GM19238 (cell line): ENCODE measurements around the gene AATK.

ENCODE experiments used
- DNase-seq: peaks from one replicate; pipeline ENCODE4 v3.0.0; 2011; ENCODE audit warnings: low spot score; ENCODE audit not compliant: insufficient read length

Gene AATK

GRCh38 chr17:81115219-81115618 lies 50.8 kb downstream of the AATK start:
- no peak for DNase-seq

DNA sequence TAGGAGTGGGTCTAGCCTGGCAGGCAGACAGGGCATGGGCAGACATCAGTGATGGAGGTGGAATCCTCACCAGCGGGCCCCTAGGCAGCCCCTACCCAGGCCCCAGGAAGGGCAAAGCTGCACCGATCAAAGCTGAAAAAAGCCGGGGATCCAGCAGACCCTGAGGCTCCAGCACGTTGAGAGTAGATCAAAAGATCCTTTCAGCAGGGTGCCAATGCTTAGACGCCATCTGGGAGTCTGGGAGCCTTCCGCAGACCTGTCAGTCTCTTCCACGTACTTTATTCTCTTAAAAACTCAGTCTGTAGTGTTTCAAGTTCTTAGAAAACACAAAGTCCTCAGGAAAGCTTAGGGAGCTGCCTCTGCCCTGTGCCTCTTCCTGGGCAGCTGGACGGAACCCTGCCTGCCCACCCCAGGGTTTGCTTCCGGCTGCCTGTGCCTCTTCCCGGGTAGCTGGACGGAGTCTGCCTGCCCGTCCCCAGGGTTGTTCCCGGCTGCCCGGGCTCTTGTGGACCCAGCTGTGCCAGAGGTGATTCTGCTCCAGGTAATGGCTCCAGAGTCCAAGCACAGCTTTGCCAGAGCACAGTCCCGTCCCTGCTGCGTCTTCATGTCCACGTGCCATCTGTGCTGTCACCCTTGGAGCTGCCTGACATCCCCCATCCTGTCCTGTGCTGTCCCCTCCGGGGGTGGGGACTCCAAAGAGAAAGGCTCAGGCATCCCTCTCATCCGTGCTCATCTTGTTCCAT lies 51.5 kb downstream of the AATK start:
- no peak for DNase-seq

- DNase-seq: no peak
These were observed 52.8 kb downstream of the AATK start for GRCh38 chr17:81113158-81113724.

GRCh38 chr17:81112450-81112849 lies 53.6 kb downstream of the AATK start:
- DNase-seq: no peak

DNA sequence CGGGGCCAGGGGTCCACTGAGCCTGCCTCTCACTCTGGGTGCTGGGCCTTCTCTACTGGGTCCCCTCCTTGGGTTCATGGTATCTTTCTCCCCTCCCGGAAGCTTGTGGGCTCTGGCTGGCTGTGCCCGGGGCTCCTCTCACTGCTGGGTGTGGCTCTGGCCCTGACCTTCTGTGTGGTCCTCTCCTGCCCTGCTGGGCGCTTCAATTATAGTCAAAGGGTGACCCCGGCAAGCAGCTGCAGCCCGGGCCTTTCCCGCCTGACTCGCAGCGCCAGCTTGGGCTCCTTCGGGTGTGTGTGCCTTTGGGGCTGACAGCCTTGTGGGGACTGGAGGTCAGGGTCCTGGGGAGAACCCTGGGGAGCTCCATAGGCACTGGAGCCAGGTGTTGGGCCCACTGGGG lies 55.0 kb downstream of the AATK start:
- no peak for DNase-seq

GRCh38 chr17:81110488-81111040 lies 55.5 kb downstream of the AATK start:
- DNase-seq: no peak

DNA sequence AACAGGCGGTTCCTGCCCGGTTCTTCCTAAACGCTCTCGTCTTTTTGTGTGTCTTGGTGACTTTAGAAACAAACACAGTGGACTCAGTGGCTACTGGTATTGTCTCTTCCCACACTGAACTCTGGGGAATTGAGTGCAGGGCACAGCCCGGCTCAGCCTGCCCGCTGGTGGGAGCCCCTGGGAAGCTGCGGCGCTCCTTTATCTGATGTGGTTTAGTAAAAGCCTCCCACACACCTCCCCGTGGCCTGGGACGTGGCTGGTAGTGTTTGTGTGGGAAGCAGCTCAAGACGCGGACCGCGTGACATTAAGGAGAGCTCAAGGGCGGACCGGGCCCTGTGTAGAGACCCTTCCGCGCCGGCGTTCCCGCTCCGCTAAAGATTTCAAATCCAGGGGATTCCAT lies 56.1 kb downstream of the AATK start:
- DNase-seq: no peak

DNA sequence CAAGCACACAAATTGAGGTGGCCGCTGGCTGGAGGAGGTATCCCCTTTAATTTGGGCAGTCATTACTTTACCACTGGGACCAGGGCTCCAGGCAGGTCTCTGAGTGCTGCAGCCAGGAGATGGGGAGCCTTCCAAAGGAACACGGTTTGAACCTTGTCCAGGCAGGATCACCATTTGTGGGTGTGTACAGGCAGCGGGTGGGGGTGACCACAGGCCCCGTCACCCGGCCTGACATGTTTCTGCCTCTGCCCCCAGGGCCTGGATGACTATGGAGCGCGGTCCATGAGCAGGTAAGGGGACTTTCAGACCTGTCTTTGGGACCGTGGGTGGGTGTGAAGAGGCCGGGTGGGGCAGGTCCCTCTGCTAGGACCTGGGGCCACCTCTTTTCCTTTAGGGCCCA lies 57.8 kb downstream of the AATK start:
- no peak for DNase-seq

DNA sequence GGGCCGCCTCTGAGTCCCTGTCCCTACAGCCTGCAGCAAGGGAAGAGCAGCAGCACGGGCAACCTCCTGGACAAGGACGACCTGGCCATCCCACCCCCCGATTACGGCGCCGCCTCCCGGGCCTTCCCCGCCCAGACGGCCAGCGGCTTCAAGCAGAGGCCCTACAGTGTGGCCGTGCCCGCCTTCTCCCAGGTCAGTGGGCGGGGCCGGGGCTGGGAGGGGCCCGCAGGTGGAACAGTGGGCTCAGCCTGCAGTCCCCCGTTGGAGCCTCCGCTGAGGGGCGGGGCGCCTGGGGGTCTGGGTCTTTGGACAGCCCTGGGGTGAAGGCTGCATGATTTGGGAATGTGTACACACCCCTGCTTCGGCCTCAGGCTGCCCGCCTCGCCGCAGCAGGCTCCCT lies 59.3 kb downstream of the AATK start:
- DNase-seq: no peak

DNA sequence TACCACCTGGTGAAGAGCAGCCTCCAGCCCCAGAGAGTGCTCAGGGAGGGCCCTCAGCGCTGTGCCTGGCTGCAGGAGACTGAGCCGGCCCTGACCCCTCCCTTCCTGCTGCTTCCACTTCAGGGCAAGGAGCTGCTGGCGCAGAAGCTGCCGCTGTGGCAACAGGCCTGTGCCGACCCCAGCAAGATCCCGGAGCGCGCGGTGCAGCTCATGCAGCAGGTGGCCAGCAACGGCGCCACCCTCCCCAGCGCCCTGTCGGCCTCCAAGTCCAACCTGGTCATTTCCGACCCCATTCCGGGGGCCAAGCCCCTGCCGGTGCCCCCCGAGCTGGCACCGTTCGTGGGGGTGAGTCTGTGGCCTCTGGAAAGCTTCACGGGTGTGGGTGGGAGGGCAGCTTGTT lies 62.6 kb downstream of the AATK start:
- no peak for DNase-seq

DNA sequence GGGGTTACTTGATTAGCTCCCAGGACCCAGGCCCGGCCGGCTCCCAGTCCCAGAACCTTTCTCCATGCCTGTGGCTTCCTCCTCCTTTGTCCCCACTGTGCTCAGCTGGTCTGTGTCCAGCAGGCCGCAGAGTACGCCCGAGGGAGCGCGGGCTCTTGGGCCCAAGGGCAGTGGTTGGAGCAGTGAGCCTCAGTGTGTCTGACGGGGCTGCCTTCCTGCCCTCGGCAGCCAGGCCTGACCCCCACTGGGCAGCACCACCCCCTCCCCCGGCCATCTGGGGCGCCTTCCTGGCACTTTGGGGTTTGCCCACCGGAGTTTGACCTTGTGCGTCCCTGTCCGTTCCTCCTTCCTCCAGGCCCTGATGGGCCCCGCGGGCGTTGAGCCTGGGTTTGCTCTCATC lies 63.2 kb downstream of the AATK start:
- no peak for DNase-seq

DNA sequence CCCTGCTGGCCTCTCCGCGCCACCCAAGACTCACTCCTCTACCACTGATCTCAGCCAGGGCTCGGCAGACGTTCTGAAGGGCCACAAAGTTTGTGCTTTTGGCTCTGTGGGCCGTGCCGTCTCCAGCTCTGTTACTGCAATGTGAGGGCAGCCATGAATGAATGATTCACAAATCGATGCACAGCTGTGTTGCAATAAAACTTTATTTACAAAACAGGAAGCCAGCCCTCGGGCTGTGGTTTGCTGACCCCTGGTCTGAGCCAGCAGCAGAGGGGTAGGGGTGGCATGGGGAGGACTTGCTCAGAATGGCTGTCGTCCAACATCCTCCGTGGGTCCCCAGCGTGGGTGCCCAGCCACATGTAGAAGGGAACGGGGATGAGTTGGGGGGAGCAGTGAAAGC lies 63.7 kb downstream of the AATK start:
- no peak for DNase-seq

DNA sequence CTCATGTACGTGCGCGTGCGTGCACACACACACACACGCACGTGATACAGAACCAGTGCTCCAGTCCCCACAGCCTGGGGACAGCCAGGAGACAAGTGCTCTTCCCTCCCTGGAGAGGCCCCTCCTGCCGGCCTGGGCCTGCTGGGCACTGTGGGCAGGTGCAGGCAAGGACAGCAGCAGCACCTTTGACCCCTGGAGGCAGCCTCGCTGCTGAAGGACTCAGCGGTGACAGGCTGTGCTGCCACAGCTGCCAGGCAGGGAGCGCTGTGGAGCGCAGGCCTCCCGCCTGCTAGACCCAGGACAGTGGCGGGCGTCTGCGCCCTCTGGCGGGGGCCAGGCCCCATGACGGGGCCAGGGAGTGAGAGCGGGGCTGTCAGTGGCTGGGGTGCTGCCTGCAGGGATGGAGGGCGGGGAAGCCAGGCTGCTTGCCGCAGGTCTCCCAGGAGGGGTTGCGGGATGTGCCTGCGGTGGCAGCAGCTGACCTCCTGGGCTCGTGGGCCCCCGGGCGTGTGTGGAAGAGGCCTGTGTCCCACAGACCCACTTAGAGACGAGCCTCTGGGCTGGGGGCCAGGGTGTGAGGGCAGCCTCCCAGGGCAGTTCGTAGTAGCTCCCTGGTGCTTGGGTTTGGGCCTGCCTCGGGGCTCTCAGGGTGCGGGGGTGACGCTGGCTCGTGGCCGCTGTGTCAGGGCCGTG lies 64.3 kb downstream of the AATK start:
- DNase-seq: peak; percentile 100

DNA sequence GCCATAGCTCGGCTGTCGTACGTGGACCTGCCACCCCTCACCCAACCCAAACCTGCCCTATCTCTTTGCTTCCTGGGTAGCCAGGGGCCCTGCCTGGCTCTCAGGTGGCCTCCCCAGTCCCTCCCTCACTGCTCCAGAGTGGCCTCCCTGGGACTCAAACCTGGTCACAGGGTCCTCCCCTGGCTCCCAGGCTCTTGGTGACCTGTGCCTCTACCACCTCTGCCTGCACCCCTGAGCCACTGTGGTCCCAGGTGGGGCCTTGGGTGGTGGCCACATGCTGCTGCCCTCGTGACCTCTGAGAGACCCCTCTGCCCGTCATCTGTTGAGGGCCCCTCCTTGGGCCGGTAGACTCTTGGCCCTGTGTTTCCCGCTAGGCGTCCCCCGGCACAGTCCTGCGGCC lies 65.4 kb downstream of the AATK start:
- no peak for DNase-seq

DNA sequence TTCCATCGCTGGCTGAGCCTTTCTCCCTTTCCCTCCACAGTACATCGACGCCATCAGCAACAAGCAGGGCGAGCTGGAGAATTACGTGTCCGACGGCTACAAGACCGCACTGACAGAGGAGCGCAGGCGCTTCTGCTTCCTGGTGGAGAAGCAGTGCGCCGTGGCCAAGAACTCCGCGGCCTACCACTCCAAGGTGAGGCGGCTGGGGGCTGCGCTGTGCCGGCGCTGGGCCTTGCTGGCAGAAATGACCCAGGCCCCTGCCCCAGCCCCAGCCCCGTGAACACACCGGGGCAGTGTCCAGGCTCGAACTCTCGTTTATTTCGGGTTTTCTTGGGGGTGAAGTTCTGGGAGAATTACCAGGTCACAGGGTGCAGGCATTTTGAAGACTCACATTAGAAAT lies 66.1 kb downstream of the AATK start:
- DNase-seq: no peak

DNA sequence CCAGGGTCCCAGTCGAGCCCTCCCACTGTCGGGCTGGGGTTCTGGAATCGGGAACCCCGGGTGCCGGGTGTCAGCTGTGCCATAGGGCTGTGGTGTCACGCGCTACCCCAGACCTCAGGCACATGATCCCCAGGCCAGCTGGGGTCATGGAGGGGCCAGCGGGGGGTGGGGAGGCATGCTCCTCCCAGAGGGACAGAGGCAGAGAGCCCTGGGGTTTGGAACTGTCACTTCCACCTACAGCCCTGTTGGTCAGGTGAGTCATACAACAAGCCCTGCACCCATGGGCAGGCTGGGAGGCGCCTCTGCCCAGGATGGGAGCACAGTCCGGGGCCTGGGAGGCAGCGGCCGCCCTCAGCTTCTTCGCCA lies 68.1 kb downstream of the AATK start:
- DNase-seq: no peak

- DNase-seq: no peak
These were observed 68.7 kb downstream of the AATK start for GRCh38 chr17:81097134-81097942.

DNA sequence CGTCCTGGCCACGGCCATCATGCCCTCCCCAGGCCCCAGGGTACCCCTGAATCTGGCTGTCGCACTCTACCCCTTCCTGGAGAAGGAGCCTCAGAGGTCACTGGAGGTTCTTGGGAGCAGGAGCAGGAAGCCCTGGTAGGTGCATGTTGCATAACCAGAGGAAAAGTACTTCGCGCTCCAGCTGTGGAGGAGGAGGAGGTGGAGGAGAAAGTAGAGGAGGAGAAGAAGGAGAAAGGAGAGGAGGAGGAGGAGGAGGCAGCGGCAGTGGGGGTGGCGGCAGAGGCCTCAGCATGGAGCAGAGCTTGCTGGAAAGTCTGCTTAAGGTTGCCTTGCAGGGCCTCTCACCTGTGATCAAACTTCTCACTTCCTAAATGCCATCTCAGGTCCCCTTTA lies 69.3 kb downstream of the AATK start:
- DNase-seq: no peak

- no peak for DNase-seq
These were observed 70.6 kb downstream of the AATK start for GRCh38 chr17:81095383-81095762.

DNA sequence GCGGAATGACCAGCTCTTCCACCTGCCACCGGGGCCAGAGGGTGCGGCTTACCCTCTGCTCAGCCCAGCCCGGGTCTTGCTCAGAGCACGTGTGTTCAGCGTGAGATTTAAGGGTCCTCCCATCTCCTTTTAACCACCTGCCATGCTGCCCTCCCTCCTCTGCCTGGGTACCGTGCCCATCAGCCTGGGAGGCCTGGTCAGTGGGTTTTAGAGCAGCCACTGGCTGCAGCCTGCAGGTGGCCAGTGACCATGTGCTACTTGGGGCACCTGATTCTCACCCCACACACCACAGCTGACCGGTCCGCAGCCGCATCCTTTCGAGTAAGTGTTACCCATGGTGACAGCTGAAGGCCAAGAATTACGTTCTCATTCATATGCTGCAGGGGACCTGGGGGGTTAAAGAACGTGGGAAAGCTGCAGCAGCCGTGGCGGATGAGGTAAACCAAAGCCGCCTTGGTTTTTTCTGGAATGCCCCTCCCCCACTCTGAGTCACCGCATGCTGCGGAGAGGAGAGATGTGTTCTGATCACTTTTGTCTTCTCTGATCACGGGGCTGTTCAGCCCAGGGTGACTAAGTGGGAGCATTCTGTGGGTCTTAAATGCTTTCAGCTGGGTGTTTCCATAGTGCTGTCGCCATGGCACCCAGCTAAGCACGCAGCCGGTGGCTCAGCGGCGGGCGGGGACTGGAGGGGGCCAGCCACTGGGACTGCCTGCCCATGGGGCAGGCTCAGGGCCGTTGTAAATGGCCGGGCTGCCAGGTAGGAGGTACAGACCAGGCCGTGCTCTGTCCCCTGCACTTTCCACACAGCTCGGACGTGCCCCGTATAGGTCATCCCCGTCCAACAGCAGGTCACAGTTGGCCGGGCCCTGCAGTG lies 71.3 kb downstream of the AATK start:
- DNase-seq: no peak
